BE2C (cell line): ENCODE measurements around the gene OAS2.

Experiments used
- DNase-seq: peaks from one replicate; pipeline ENCODE4 v3.0.0-alpha.2; 2020
- H3K27me3 ChIP-seq: fragments of 250-450 bp; sonication (Bioruptor Pico); 2 replicates; pipeline ENCODE4 v1.5.1; 2020; ENCODE audit warnings: mild to moderate bottlenecking
- H3K36me3 ChIP-seq: fragments of 250-450 bp; sonication (Bioruptor Pico); 2 replicates; pipeline ENCODE4 v1.5.1; 2020; ENCODE audit warnings: mild to moderate bottlenecking
- H3K4me1 ChIP-seq: fragments of 250-450 bp; sonication (Bioruptor Pico); 2 replicates; pipeline ENCODE4 v1.5.1; 2020
- H3K4me3 ChIP-seq: 2 replicates; pipeline ENCODE4 v1.5.1; 2011; ENCODE audit warnings: low read depth, low read length
- H3K9me3 ChIP-seq: fragments of 250-450 bp; sonication (Bioruptor Pico); 2 replicates; pipeline ENCODE4 v1.5.1; 2020
- CTCF ChIP-seq: IDR thresholded peaks from 2 replicates; pipeline ENCODE4 v1.5.1; 2012; ENCODE audit warnings: mild to moderate bottlenecking, low read depth, low read length

Gene OAS2

DNA sequence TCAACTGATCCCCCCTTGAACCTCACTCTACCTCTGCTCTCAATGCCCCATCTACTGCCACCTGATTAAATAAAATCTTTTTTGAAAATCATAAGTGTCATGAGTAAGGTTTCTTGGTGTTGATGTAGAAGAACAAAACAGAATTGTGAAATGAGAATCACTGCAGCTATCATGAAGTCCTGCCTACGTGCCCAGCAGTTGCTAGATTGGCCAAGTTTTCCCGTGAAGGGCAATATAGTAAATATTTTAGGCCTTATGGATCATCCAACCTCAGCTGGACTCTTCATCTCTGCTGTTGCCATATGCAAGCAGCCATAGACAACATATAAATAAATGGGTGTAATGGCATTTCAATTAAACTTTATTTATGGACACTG, 45.2 kb upstream of the OAS2 start:
- Histone ChIP-seq H3K27me3 (no peaks in the 10 kb centered on the region), H3K4me1 (peaks cover 3% of the 10 kb centered on the region), H3K36me3 (no peaks in the 10 kb centered on the region), H3K9me3 (peaks cover 5% of the 10 kb centered on the region; the same call in 1 of the 2 replicates), H3K4me3 (no peak overlapping the region)
- DNase-seq: no peak
- no peak for TF ChIP-seq CTCF

DNA sequence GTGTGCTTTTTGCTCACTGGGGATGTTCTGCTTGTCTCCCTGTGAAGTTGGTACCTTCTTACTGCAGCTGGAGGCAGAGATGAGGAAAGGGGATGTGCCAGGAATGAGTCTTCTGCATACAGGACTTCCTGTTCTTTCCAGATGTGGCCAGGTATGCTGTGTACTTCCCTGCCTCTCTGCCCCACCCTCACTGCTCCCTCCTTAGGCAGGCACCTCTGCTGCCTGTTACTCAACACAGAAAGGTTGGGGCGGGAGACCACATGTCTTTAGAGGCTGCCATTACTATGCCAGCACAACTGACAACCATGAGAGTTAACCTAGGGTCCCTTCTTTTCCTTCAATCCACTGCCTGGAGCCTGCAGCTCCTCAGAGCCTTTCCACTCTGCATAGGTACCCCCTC, 42.1 kb upstream of the OAS2 start:
- H3K9me3 ChIP-seq: no peaks in the 10 kb centered on the region
- no peaks in the 10 kb centered on the region for H3K27me3 ChIP-seq
- no peak for TF ChIP-seq CTCF
- H3K4me3 ChIP-seq: no peak overlapping the region
- H3K4me1 ChIP-seq: peaks cover 15% of the 10 kb centered on the region
- no peak for DNase-seq
- H3K36me3 ChIP-seq: no peaks in the 10 kb centered on the region

DNA sequence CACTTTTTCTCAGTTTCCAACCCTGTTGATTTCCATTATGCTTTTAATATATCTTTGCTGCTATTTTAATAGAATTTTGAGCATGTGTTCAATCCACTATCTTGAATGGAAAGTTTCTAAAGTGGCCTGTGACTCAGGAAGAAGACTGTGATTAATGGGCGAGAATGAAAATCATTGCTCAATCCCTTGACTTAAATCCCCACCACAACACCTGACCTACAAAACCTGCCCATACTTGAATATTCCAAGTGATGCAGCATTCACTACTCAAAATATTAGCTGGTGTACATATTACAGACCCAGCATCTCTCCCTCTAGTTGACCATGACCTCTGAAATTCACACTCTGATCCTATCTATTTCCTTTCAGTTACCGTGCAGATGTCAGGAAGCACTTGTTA, 41.4 kb upstream of the OAS2 start:
- Histone ChIP-seq H3K4me3 (no peak overlapping the region), H3K36me3 (no peaks in the 10 kb centered on the region; the same call in 1 of the 2 replicates), H3K27me3 (no peaks in the 10 kb centered on the region), H3K4me1 (peaks cover 15% of the 10 kb centered on the region), H3K9me3 (no peaks in the 10 kb centered on the region)
- no peak for DNase-seq
- TF ChIP-seq CTCF: no peak

DNA sequence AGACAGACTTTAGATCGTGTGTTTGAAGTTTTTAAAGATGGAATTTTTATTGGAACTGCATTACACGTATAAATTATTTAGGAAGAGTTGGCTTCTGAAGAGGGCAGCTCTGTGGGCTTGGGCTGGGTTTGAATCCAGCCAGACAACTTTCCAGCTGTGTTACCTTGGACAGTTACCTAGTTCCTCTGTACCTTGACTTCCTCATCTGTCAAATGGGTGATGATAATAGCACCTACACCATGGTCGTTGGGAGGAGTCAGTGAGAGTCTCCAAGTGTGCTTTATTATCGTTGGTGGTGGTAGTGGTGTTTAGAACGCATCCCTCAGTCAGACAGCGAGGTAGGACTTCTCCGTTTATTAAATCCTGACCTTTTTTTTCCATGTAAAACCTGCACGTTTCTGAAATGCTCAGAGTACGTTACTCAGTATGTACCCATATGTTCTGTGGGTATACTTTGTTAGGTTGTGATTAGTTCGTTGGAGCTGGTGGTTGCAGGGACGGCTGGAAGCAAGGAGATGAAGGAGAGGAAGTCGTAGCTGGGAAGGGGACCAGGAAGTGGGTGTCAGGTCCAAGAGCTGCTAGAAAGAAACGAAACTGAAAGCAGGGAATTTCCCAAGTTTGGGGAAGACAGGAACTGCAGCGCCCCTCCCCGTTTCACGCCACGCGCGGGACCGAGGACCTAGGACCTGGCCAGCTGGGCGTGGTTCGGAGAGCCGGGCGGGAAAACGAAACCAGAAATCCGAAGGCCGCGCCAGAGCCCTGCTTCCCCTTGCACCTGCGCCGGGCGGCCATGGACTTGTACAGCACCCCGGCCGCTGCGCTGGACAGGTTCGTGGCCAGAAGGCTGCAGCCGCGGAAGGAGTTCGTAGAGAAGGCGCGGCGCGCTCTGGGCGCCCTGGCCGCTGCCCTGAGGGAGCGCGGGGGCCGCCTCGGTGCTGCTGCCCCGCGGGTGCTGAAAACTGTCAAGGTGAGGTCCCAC, 40.3 kb upstream of the OAS2 start, which contains the start of gene OAS3:
Gene OAS3, plus strand, starts transcription at position 734 of the 979 bp plus-strand sequence. Its CDS starts 57 bp downstream, at position 791.
- Histone ChIP-seq H3K4me3 (peak within 1 kb of the TSS; percentile 88), H3K9me3 (no peaks in the 10 kb centered on the region), H3K27me3 (no peaks in the 10 kb centered on the region), H3K4me1 (peaks cover 15% of the 10 kb centered on the region), H3K36me3 (peaks cover 4% of the 10 kb centered on the region)
- TF ChIP-seq CTCF: no peak
- DNase-seq: peak; percentile 72

DNA sequence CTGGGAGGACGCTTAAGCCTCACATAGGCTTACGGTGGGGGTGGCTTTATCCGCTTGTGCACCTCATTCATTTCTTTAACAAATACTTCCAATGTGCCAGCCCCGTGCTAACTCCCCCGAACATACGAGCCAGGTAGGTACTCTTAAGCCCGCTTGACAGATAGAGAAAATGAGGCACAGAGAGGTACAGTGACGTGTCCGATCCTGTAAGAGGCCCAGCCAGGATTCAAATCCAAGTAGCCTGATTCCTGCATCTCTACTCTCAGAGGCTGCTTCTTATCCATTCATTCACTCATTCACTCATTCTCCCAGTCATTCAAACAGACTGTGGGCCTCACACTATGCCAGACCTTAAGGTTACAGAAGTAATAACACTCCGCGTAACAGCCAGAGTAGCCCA, 39.6 kb upstream of the OAS2 start:
- DNase-seq: no peak
- no peak for TF ChIP-seq CTCF
- Histone ChIP-seq H3K9me3 (no peaks in the 10 kb centered on the region), H3K27me3 (no peaks in the 10 kb centered on the region), H3K4me1 (peaks cover 15% of the 10 kb centered on the region), H3K36me3 (peaks cover 7% of the 10 kb centered on the region), H3K4me3 (peak overlapping the region; percentile 88)
